Esophagus squamous epithelium (tissue), 4 donors: ENCODE data around the gene AIG1.

Experiments used
- CTCF ChIP-seq, 6 experiments: fragments of 450-650 bp in 4 of 6; fragments of 200-600 bp in 2 of 6; sonication (generic) in 2 of 6; IDR thresholded peaks; one replicate each; pipeline ENCODE4 v1.5.1; 2016 to 2019; ENCODE audit warnings: antibody characterized with exemption in 6 of 6, mild to moderate bottlenecking in 4 of 6, moderate library complexity in 4 of 6
- POLR2A ChIP-seq, 4 donors: fragments of 450-650 bp; IDR thresholded peaks; one replicate each; pipeline ENCODE4 v1.6.1; 2017; ENCODE audit warnings: antibody characterized with exemption in 4 of 4, mild to moderate bottlenecking in 4 of 4, moderate library complexity in 3 of 4

DNA sequence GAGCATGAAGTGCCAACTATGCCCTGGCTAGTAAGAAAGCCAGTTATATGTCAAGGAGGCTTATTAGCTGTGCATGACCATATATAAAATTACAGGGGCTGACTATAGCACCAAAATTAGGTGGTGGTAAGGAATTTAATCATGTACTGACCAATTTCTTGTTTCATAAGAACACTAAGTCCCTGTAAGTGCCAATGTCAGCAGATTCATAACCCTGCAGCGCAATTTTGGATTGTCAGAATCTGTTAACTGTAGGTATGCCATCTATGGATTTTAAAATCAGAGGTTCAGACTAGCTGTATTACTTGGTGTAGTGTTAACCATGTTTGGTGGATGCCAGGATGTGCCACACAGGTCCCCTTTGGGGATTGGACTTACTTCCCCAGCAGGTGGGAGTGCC, 207.8 kb downstream of the AIG1 start:
- TF ChIP-seq POLR2A (IDR thresholded peaks at IDR 0.05) (no peak), CTCF (IDR thresholded peaks at IDR 0.05) (no peak)
